HL-60 (cell line): Measurements from ENCODE around the gene HPSE2.

Source experiments
- DNase-seq, 2 experiments: peaks; one replicate each; pipeline ENCODE4 v3.0.0-alpha.2; 2010 to 2020; ENCODE audit warnings: low read depth in 1 of 2, low spot score in 1 of 2
- H3K27ac ChIP-seq: fragments of 250-450 bp; sonication (Bioruptor Pico); replicated peaks from 2 replicates; pipeline ENCODE4 v1.5.1; 2020; ENCODE audit warnings: mild to moderate bottlenecking, moderate library complexity
- H3K27me3 ChIP-seq: fragments of 250-450 bp; sonication (Bioruptor Pico); 2 replicates; pipeline ENCODE4 v1.5.1; 2021; ENCODE audit warnings: mild to moderate bottlenecking, moderate library complexity; ENCODE audit not compliant: insufficient read depth, poor library complexity, severe bottlenecking
- H3K4me3 ChIP-seq: replicated peaks from 2 replicates; pipeline ENCODE4 v1.5.1; 2011; ENCODE audit warnings: mild to moderate bottlenecking, control low read depth, low read length; ENCODE audit not compliant: insufficient read depth
- GABPA ChIP-seq: IDR thresholded peaks from 2 replicates; pipeline ENCODE4 v1.6.1; 2012; ENCODE audit warnings: low read depth
- POLR2AphosphoS5 ChIP-seq: IDR thresholded peaks from 2 replicates; pipeline ENCODE4 v1.6.1; 2012; ENCODE audit warnings: low read depth
- REST ChIP-seq: IDR thresholded peaks from 2 replicates; pipeline ENCODE4 v1.6.1; 2012; ENCODE audit warnings: low read depth; ENCODE audit not compliant: insufficient replicate concordance
- SPI1 ChIP-seq: IDR thresholded peaks from 2 replicates; pipeline ENCODE4 v1.6.1; 2012; ENCODE audit warnings: low read depth, mild to moderate bottlenecking, borderline replicate concordance
- TF ChIP-seq, protein P1 (sequence below): IDR thresholded peaks from one replicate; pipeline ENCODE4 v1.5.1; 2011; ENCODE audit warnings: low read length, control low read depth, inconsistent platforms; ENCODE audit not compliant: insufficient read depth

Gene HPSE2

GRCh38 chr10:98832738-98833137 lies 402.9 kb downstream of the HPSE2 start:
- TF ChIP-seq GABPA (no peak), POLR2AphosphoS5 (no peak), REST (no peak), SPI1 (no peak)
- TF ChIP-seq, protein P1, sequence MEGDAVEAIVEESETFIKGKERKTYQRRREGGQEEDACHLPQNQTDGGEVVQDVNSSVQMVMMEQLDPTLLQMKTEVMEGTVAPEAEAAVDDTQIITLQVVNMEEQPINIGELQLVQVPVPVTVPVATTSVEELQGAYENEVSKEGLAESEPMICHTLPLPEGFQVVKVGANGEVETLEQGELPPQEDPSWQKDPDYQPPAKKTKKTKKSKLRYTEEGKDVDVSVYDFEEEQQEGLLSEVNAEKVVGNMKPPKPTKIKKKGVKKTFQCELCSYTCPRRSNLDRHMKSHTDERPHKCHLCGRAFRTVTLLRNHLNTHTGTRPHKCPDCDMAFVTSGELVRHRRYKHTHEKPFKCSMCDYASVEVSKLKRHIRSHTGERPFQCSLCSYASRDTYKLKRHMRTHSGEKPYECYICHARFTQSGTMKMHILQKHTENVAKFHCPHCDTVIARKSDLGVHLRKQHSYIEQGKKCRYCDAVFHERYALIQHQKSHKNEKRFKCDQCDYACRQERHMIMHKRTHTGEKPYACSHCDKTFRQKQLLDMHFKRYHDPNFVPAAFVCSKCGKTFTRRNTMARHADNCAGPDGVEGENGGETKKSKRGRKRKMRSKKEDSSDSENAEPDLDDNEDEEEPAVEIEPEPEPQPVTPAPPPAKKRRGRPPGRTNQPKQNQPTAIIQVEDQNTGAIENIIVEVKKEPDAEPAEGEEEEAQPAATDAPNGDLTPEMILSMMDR, result no peak
- no peak overlapping the region for H3K4me3 ChIP-seq
- no peaks in the 10 kb centered on the region for H3K27me3 ChIP-seq
- DNase-seq, result no peak
- H3K27ac ChIP-seq, result no peak overlapping the region

DNA sequence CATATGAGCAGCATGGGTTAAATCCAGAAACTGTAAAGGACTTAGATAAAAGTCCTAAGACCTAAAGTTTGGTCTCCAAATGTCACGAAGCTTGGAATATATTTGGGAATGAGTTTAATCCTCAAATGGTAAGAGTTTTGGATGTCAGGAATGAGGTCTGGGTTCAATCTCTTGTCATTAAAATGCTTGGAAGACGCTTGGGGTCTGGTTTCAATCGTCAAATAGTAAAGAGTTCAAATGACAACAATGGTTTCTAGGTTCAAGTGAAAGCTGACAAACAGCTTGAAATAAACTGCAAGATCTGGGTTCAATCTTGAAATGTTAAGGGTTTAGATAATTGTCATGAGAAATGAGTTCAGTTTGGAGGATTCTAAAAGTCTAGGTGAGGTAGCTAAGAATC lies 403.5 kb downstream of the HPSE2 start:
- no peak for TF ChIP-seq SPI1
- no peak for TF ChIP-seq POLR2AphosphoS5
- TF ChIP-seq, protein P1, result no peak
- TF ChIP-seq REST, result no peak
- TF ChIP-seq GABPA, result no peak
- DNase-seq, result no peak
- Histone ChIP-seq H3K27me3 (no peaks in the 10 kb centered on the region), H3K4me3 (no peak overlapping the region), H3K27ac (no peak overlapping the region)

DNA sequence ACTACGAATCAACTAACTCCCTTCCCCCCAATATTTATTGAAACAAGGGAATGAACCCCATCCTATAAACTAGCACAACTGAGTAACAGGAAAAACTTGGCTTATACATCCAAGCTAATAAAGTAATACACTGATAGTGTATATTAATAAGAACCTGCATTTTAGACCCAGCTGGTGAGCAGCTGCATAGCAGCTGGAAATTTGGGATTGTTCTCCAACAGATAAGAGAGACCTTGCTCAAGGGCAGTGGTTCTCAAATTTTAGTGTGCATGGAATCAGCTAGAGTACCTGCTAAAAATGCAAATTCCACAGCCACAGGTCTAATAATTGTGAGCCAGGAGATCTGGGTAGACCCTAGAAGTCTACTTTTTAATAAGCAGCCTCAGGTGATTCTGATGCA lies 404.3 kb downstream of the HPSE2 start:
- TF ChIP-seq, protein P1, result no peak
- TF ChIP-seq SPI1 (no peak), REST (no peak)
- no peak for DNase-seq
- Histone ChIP-seq H3K27me3 (no peaks in the 10 kb centered on the region), H3K4me3 (no peak overlapping the region), H3K27ac (no peak overlapping the region)
